ENCODE measurements around the gene GPR3.

GPR3 gene

GRCh38 chr1:27359822-27360158 lies 32.6 kb upstream of the GPR3 start:
- DNase-seq, result no peak

DNA sequence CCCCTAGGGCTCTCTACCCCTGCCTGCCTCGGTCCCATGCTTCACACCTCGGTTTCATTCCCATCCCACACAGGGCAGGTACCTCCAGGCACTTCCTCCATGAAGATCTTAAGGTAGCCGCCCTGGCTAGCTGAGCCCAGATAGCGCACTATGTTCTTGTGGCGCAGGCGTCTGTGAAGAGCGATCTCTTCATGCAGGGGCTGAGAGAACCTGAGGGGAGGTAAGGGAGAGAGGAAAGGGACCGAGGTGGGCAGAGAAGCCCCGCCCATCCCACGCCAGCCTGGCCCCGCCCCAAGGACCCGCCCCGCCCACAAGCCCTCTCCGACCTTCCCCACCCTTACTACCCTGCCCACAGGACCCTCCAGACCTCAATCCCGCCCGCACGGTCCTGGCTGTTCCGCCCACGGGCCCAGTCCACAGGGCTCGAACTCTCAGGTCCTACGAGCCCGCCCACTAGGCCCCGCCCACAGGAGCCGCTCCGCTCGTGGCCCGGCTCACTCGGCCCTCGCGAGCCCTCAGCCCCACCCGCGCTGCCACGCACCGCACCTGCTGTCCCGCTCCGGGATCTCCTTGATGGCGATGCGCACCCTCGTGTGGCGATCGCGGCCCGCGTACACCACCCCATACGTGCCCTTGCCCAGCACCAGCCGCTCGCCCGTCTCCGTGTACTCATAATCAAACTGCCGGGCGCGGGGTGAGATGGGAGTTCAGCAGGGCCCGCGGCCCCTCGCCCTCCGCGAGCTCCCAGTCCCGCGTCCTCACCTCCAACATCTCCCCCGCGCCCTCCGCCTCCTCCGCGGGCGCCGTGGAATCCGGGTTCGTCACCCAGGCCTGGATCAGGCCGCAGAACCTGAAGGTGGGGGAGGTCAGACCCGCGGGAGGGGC lies 32.0 kb upstream of the GPR3 start:
- no peak for DNase-seq

DNA sequence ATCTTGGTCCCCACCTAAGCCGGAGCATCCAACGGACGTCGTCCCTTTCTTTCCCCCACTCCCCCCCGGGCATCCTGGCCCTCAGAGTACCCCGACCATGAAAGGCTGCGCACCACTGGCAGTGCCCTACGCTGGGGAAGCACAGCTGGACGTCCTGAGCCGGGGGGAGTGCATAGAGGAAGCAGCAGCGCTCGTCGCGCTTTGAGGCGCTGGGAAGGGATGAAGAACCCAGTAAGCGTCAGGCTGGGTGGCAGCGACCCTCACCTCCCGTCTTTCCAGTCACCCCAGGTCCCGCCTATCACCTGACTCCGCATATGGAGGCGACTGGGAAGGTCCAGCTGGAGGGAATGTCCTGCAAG lies 31.4 kb upstream of the GPR3 start:
- no peak for DNase-seq

- no peak for DNase-seq
Observed at GRCh38 chr1:27361553-27361952, 30.9 kb upstream of the GPR3 start.

DNA sequence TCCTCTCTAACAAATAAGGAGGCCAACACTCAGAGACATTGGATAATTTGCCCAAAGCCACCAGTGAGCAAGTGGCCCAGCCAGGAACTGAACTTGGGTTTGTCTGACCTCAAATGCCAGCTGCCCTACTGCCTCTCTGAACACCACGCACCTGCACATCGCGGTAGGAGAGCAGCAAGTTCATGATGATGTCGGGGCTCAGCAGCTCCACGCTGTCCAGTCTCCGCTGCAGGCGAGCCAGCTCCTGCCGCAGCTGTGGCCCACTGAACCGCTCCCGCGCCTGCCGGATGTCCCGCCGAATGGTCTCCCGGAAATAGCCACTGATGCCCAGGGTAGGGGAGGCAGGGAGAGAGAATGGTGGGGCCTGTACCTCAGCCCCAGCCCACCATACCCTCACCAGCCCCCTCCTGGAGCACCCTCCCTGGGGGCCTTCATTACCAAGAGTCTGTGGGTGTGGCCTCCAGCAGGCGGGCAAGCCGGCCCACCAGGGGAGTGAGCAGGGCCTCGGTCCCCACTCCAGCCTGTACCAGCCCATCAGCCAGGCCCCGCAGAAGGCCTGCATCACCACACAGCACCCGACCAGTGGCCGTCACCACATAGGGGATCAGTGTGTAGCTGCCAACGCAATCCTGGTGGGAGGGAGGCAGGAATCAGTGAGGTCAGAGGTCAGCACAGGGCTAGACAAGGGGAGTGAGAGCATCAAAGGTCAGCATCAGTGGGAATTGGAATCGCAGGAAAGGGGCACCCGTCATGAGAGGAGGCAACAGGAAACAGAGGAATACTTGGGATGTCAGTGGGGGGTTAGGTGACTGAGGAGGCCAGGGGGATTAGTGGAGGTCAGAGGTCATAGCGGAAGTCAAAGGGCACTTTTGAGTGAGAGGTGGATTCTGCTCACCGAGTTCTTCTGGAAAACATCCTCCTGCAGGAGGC lies 28.4 kb upstream of the GPR3 start:
- DNase-seq, result no peak

GRCh38 chr1:27364696-27365371 lies 27.6 kb upstream of the GPR3 start:
- no peak for DNase-seq

GRCh38 chr1:27365372-27366112 lies 26.9 kb upstream of the GPR3 start:
- peak; percentile 75 for DNase-seq

DNA sequence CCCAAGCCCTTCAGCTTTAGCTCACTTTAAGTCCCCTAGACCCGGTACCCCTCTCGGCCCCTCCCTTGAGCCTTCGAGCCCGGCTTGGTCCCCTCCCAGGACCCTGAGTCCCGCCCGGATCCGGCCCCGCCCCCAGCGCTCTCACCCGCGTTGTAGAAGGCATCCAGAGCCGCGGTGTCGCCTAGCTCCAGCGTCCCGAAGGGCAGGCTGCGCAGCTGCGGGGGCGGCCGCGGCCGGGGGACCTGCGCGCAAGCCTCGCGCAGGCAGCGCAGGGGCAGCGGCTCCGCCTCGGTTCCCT lies 26.4 kb upstream of the GPR3 start:
- DNase-seq, result peak; percentile 46

- DNase-seq, result peak; percentile 39
Observed at GRCh38 chr1:27366411-27367159, 25.8 kb upstream of the GPR3 start, which contains the start of gene MAP3K6. Gene MAP3K6 (minus strand): TSS chr1:27366961. CDS start chr1:27366597, 364 bp downstream.

- no peak for DNase-seq
Observed at GRCh38 chr1:27367160-27367650, 25.2 kb upstream of the GPR3 start.

- no peak for DNase-seq
Observed at GRCh38 chr1:27368869-27369582, 23.4 kb upstream of the GPR3 start.

DNA sequence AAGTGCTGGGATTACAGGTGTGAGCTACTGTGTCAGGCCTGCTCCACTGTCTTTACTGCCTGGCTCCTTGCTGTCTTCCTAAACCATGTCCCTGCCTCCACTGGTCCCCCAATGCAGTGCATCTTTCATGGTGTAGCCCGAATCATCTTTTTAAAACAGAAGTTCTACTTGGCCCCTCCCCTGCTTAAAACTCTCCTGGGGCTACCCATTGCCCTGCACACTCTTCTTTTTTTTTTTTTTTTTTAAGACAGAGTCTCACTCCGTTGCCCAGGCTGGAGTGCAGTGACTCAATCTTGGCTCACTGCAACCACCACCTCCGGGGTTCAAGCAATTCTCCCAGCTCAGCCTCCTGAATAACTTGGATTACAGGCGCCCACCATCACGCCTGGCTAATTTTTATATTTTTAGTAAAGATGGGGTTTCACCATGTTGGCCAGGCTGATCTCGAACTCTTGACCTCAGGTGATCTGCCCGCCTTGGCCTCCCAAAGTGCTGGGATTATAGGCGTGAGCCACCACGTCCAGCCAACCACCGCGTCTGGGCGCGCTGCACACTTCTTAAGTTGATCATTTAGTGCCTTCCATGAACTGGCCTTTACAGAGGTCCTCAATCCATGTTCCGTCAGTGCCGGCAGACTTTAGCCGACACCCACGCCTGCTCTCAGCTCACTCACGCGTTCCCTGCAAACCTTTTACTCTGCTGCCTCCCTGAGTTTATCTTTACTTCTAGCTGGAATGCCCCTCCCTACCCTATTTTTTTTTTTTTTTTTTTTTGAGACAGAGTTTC lies 20.2 kb upstream of the GPR3 start:
- no peak for DNase-seq

DNA sequence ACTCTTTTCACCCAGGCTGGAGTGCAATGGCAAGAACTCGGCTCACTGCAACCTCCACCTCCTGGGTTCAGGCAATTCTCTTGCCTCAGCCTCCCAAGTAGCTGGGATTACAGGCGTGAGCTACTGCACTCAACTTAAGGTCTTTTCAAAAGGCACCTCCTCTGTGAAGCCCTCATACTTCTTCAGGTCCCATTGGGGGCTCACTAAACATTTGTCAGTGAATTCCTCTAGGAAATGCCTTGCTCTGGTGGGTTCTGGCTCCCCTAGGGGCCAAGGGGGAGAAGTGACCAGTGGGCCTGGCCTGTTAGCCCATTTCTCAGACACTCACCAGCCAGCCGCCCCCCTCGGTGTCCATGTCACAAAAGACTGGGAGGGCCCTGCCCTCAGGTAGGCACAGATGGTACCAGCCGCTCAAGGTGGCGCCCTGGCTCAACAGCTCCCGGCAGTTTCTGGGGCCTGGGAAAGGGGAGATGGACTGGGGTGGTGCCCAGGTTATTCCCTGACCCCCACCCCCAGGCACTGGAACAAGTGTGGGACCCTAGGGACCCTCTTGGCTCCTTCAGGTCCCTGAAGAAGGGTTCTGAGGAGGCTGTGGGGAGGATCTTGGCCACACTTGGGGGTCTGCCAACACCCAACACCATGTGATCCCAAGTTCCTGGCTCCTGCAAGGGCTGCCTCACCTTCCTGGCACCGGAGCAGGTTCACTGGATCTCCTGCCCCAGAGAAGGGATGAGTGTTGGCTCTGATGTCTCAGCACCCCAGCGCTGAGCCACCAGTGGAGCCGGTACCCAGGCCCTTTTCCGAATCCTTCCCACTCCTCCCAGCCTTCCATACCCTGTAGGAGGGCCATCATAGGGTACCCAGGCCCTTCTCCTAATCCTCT lies 19.4 kb upstream of the GPR3 start:
- no peak for DNase-seq

DNA sequence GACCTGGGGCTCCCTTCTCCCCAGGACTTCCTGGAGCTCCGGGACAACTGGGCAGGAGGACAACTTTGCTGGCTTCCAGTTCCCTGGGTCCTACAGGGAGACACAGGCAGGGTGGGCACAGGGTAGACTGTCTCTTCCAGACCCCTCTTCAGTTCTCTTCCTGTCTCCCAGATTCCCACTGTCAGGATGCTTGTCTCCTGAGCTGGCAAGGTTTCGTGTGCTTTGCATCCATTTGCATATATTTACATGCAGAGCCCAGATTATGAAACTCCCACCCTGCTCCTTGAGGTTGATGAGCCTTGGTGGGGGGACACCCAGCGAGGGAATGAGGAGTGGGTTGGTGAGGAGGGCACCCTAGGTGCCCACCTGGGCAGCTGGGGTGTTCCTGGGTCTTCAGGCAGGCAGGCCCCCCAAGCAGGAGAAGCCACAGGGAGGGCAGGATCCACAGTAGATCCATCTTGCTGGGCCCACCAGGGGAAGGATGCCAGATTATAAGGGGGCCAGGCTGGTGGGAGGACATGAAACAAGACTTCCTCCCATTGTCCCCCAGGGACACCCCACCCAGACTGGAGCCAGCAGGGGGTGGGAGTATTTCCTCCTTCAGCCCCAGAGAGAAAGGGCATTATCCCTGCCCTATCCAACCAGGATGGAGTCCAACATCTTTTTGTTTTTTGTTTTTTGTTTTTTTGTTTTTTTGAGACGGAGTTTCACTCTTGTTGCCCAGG lies 17.9 kb upstream of the GPR3 start, which contains the start of gene FCN3:
Gene FCN3, minus strand, starts transcription at position 463 of the 725 bp plus-strand sequence. Its CDS starts 6 bp downstream, at position 457.
- no peak for DNase-seq

DNA sequence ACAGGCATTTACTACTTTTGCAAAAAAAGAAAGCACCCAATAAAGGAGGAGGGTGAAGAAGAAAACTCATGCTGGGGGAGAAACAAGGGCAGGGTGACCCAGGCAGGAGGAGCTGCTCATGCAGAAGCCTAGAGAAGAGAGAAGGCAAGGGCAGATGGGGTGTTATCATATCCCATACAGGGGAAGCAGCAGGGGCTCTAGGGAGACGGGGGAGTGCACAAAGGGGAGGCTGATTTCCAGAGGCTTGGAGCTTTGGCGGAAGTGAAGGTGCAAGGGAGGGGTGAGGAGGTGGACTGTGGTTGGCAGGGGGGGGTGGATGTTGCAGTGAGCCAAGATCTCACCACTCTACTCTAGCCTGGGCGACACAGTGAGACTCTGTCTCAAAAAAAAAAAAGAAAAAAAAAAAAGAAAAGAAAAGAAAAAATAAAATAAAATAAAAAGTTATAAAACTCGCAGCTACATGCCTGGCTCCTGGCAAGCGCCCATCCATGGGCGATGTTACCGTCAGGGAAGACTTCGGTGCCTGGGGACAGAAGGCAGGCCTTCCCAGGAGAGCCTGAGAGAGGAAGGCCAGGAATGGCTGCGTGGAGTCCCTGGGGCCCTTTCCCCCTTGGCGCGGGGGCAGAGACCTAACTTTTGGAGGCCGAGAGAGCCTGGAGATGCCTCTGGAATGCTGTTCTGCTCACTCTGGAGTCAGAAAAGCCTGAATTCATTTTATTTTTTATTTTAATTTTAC lies 14.5 kb upstream of the GPR3 start:
- no peak for DNase-seq

DNA sequence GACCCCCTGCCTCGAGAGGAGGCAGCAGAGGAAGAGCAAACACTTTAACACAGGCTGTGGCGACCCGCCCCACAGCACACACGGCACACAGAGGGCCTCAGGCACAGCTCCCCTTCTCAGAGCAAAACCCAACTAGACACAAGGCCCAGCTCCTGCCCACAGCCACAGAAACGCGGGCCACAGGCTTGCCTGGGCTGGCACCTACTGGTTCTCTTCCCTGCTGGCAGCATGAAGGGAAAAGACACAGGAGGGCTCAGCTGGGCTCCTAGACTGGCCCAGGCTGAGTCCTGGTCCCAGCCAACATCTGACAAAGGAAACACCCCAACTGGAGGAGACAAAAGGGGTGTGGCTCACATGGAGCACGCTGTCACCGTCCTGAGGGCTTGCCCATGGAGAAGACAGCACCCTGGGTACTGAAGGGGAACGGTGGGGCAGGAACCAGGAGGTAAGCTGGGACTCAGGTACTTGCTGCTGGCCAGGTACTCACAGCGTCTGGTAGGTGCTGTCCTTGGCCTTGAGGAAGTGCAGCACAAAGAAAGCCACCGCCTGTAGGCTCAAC lies 12.8 kb upstream of the GPR3 start:
- DNase-seq, result no peak

- no peak for DNase-seq
Observed at GRCh38 chr1:27380224-27380623, 12.2 kb upstream of the GPR3 start.

All from NCI-H1694 (cell line).